ENCODE results near the gene TLL2. TPM values are rescaled to one million over a fixed set of nuclear protein-coding genes. Genes with fewer than 3 reads are reported as not detected.

Gene TLL2
- total RNA-seq, 1 experiment from 2014 or later = 0.14 TPM

DNA sequence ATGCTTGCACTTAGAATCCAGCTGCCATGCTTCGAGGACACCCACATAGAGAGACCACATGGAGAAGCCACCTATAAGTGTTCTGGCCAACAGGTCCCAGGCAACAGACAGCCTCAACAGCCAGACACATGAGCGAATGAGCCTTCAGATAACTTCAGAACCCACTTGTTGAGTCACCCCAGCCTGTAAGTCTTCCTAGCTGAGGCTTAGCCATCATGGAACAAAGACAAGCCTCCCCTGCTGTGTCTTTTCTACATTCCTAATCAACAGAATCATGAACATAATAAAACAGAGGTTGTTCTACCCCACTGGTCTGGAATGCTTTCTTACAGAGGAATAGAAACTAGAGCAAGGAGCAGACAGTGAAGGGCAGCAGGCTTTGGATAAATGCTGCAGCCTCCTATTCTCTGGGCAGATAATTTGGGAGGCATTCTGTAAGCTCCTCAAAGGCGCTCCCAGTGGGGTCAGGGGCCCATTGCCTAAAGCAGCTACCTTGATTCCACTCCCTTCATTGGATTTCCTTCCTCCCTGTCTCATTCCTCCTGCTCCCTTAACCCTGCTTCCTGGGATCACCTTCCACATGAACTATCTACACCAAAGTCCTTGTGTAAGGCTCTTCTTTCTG, 4.6 kb downstream of the TLL2 start:
- POLR2A ChIA-PET = no interaction called here
- intact Hi-C loops (cut with micrococcal nuclease; ENCODE audit: unreplicated experiment) = no loop called here
- H3K4me1 Mint-ChIP-seq (ENCODE audit: low read depth, unreplicated experiment) = no peaks in the 10 kb centered on the region
- H3K4me3 Mint-ChIP-seq (ENCODE audit: unreplicated experiment) = no peak overlapping the region
- TF ChIP-seq, protein P1, sequence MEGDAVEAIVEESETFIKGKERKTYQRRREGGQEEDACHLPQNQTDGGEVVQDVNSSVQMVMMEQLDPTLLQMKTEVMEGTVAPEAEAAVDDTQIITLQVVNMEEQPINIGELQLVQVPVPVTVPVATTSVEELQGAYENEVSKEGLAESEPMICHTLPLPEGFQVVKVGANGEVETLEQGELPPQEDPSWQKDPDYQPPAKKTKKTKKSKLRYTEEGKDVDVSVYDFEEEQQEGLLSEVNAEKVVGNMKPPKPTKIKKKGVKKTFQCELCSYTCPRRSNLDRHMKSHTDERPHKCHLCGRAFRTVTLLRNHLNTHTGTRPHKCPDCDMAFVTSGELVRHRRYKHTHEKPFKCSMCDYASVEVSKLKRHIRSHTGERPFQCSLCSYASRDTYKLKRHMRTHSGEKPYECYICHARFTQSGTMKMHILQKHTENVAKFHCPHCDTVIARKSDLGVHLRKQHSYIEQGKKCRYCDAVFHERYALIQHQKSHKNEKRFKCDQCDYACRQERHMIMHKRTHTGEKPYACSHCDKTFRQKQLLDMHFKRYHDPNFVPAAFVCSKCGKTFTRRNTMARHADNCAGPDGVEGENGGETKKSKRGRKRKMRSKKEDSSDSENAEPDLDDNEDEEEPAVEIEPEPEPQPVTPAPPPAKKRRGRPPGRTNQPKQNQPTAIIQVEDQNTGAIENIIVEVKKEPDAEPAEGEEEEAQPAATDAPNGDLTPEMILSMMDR (IDR thresholded peaks at IDR 0.05; ENCODE audit: insufficient read depth in 1 of 2, low read depth in 1 of 2, low read length in 1 of 2, severe bottlenecking in 1 of 2, unreplicated experiment in 1 of 2) = no peak
- Histone ChIP-seq H3K4me3 (ENCODE audit: low read depth, low read length) (no peak overlapping the region), H3K9me3 (no peaks in the 10 kb centered on the region), H3K27me3 (replicated peaks; ENCODE audit: control insufficient read depth, insufficient read depth, low read length) (no peaks in the 10 kb centered on the region; the same call in 1 of the 2 replicates), H3K36me3 (ENCODE audit: control insufficient read depth, insufficient read depth, low read length) (no peaks in the 10 kb centered on the region), H3K4me1 (peaks cover 3% of the 10 kb centered on the region; the same call in 1 of the 2 replicates)
- no peak overlapping the region for H3K27ac Mint-ChIP-seq (ENCODE audit: unreplicated experiment)
- BruUV-seq (replicated peaks) = no TSS peak
- H3K27me3 Mint-ChIP-seq (ENCODE audit: insufficient read depth, unreplicated experiment) = peaks cover 8% of the 10 kb centered on the region
- H3K36me3 Mint-ChIP-seq (ENCODE audit: insufficient read depth, unreplicated experiment) = peaks cover 12% of the 10 kb centered on the region
- no peaks in the 10 kb centered on the region for H3K9me3 Mint-ChIP-seq (ENCODE audit: unreplicated experiment)
- CTCF ChIA-PET = no interaction called here
- DNase-seq = no peak

DNA sequence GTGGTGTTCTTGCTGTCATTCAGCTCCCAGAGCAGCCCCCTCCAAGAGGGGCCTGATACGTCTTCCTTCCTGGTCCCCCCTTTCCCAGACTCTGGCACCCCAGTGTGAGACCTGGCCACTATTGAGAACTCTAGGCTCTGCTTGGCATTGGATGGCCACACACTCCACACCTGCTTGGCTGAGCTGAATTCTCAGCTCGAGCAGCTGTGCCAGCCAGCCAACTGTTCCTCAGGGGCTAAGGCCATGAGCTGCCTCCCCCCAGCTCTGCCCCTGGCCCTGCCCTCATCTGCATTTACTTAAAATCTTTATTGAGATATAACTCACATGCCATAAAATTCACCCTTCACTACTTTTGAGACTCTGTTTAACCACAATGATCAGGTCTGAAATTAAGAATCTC, 6.7 kb downstream of the TLL2 start:
- Histone ChIP-seq H3K4me3 (ENCODE audit: low read depth, low read length) (no peak overlapping the region), H3K4me1 (no peaks in the 10 kb centered on the region), H3K36me3 (ENCODE audit: control insufficient read depth, insufficient read depth, low read length) (no peaks in the 10 kb centered on the region), H3K9me3 (no peaks in the 10 kb centered on the region), H3K27me3 (replicated peaks; ENCODE audit: control insufficient read depth, insufficient read depth, low read length) (no peaks in the 10 kb centered on the region; the same call in 1 of the 2 replicates)
- peaks cover 10% of the 10 kb centered on the region for H3K27me3 Mint-ChIP-seq (ENCODE audit: insufficient read depth, unreplicated experiment)
- ChIA-PET POLR2A (no interaction called here), CTCF (interaction anchor here (0.7 kb wide), 1 partner anchor 172 kb away, joined by 3 read pairs; no protein-coding TSS in a partner anchor)
- no peaks in the 10 kb centered on the region for H3K9me3 Mint-ChIP-seq (ENCODE audit: unreplicated experiment)
- BruUV-seq (replicated peaks) = no TSS peak
- H3K4me1 Mint-ChIP-seq (ENCODE audit: low read depth, unreplicated experiment) = no peaks in the 10 kb centered on the region
- no peak overlapping the region for H3K27ac Mint-ChIP-seq (ENCODE audit: unreplicated experiment)
- TF ChIP-seq, protein P1 (IDR thresholded peaks at IDR 0.05; ENCODE audit: insufficient read depth in 1 of 2, low read depth in 1 of 2, low read length in 1 of 2, severe bottlenecking in 1 of 2, unreplicated experiment in 1 of 2) = no peak
- no peak overlapping the region for H3K4me3 Mint-ChIP-seq (ENCODE audit: unreplicated experiment)
- intact Hi-C loops (cut with micrococcal nuclease; ENCODE audit: unreplicated experiment) = no loop called here
- no peaks in the 10 kb centered on the region for H3K36me3 Mint-ChIP-seq (ENCODE audit: insufficient read depth, unreplicated experiment)
- DNase-seq = no peak

DNA sequence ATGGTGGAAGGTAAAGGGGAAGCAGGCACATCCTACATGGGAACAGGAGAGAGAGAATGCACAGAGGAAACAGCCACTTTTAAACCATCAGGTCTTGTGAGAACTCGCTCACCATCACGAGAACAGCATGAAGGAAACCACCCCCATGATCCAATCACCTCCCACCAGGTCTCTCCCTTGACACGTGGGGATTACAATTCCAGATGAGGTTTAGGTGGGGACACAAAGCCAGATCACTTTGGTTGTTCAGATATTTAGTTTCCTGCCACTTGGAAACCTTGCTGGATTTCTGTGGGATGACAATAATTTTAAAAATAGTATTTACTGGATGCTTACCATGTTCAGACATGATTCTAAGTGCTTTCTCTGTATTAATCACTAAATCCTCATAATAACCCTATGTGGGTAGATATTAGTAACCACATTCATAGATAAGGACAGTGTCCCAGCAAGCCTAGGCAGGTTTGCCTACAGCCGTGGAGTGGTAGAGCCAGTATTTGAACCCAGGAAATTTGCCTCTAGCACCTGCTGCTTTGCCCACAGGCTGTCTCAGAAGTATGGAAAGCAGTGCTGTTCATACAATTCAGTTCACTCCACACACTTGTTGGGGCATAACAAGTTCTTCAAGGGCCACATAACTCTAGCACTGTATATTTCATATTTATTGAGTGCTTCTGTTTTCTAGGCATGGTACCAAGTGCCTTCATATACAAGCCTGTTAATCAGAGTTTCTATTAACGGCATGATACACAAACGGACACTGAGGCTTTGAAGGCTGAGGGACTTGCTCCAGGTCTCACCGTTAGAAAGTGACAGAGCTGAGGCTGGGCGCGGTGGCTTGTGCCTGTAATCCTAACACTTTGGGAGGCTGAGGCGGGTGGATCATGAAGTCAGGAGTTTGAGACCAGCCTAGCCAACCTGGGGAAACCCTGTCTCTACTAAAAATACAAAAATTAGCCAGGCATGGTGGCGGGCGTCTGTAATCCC, 8.3 kb downstream of the TLL2 start:
- no peak for DNase-seq
- no TSS peak for BruUV-seq (replicated peaks)
- no peak overlapping the region for H3K4me3 Mint-ChIP-seq (ENCODE audit: unreplicated experiment)
- intact Hi-C loops (cut with micrococcal nuclease; ENCODE audit: unreplicated experiment) = no loop called here
- H3K36me3 Mint-ChIP-seq (ENCODE audit: insufficient read depth, unreplicated experiment) = no peaks in the 10 kb centered on the region
- Histone ChIP-seq H3K4me3 (ENCODE audit: low read depth, low read length) (no peak overlapping the region), H3K4me1 (no peaks in the 10 kb centered on the region), H3K9me3 (no peaks in the 10 kb centered on the region), H3K36me3 (ENCODE audit: control insufficient read depth, insufficient read depth, low read length) (no peaks in the 10 kb centered on the region), H3K27me3 (replicated peaks; ENCODE audit: control insufficient read depth, insufficient read depth, low read length) (no peaks in the 10 kb centered on the region)
- H3K4me1 Mint-ChIP-seq (ENCODE audit: low read depth, unreplicated experiment) = no peaks in the 10 kb centered on the region
- H3K27me3 Mint-ChIP-seq (ENCODE audit: insufficient read depth, unreplicated experiment) = peaks cover 13% of the 10 kb centered on the region
- TF ChIP-seq, protein P1 (IDR thresholded peaks at IDR 0.05; ENCODE audit: insufficient read depth in 1 of 2, low read depth in 1 of 2, low read length in 1 of 2, severe bottlenecking in 1 of 2, unreplicated experiment in 1 of 2) = no peak
- no peaks in the 10 kb centered on the region for H3K9me3 Mint-ChIP-seq (ENCODE audit: unreplicated experiment)
- CTCF ChIA-PET = no interaction called here
- no peak overlapping the region for H3K27ac Mint-ChIP-seq (ENCODE audit: unreplicated experiment)
- POLR2A ChIA-PET = no interaction called here
